ENCODE results near the gene PCP4L1. TPM values are rescaled to one million over a fixed set of nuclear protein-coding genes. Genes with fewer than 3 reads are reported as not detected.

The PCP4L1 gene
- total RNA-seq, 1 donor from 2014 or later, result 0.35 TPM

- TF ChIP-seq, protein P1, sequence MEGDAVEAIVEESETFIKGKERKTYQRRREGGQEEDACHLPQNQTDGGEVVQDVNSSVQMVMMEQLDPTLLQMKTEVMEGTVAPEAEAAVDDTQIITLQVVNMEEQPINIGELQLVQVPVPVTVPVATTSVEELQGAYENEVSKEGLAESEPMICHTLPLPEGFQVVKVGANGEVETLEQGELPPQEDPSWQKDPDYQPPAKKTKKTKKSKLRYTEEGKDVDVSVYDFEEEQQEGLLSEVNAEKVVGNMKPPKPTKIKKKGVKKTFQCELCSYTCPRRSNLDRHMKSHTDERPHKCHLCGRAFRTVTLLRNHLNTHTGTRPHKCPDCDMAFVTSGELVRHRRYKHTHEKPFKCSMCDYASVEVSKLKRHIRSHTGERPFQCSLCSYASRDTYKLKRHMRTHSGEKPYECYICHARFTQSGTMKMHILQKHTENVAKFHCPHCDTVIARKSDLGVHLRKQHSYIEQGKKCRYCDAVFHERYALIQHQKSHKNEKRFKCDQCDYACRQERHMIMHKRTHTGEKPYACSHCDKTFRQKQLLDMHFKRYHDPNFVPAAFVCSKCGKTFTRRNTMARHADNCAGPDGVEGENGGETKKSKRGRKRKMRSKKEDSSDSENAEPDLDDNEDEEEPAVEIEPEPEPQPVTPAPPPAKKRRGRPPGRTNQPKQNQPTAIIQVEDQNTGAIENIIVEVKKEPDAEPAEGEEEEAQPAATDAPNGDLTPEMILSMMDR (IDR thresholded peaks at IDR 0.05), result no peak
- Mint-ChIP-seq H3K36me3 (ENCODE audit: low read depth) (peaks cover 27% of the 10 kb centered on the region), H3K27me3 (ENCODE audit: low read depth) (no peaks in the 10 kb centered on the region), H3K4me1 (ENCODE audit: low read depth) (peaks cover 7% of the 10 kb centered on the region), H3K9me3 (ENCODE audit: low read depth) (no peaks in the 10 kb centered on the region), H3K27ac (ENCODE audit: unreplicated experiment) (no peak overlapping the region), H3K4me3 (ENCODE audit: unreplicated experiment) (no peak overlapping the region)
- no peak for DNase-seq (ENCODE audit: low spot score)
Observed at GRCh38 chr1:161330346-161330745, 71.8 kb downstream of the PCP4L1 start.

DNA sequence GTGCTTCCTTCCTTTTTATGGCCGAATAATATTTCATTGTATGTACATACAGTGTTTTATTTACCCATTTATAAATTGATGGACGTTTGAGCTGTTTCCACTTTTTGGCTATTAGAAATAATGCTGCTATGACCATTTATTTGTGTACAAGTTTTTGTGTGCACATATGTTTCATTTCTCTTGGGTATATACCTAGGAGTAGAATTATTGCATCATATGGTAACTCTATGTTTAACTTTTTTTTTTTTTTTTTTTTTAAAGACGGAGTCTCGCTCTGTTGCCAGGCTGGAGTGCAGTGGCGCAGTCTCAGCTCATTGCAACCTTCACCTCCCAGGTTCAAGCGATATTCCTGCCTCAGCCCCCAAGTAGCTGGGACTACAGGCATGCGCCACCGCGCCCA lies 74.6 kb downstream of the PCP4L1 start:
- TF ChIP-seq, protein P1 (IDR thresholded peaks at IDR 0.05), result no peak
- no peak overlapping the region for H3K27ac Mint-ChIP-seq (ENCODE audit: unreplicated experiment)
- H3K4me1 Mint-ChIP-seq (ENCODE audit: low read depth), result peaks cover 30% of the 10 kb centered on the region
- H3K36me3 Mint-ChIP-seq (ENCODE audit: low read depth), result peaks cover 24% of the 10 kb centered on the region
- H3K27me3 Mint-ChIP-seq (ENCODE audit: low read depth), result no peaks in the 10 kb centered on the region
- no peaks in the 10 kb centered on the region for H3K9me3 Mint-ChIP-seq (ENCODE audit: low read depth)
- H3K4me3 Mint-ChIP-seq (ENCODE audit: unreplicated experiment), result no peak overlapping the region
- DNase-seq (ENCODE audit: low spot score), result no peak

Small RNA genes lying within 50 kb of the gene (microRNA-seq; reads per million reads assigned to microRNA genes)
- not detected for gene MIR5187 (ENCODE audit: borderline number of aligned reads)

Other genes starting within 250 kb of the PCP4L1 start
- 0.54 to 0.90 TPM (median 0.68 TPM) in 3 replicates for gene F11R, start 237.6 kb upstream of the PCP4L1 start, total RNA-seq
- 0.70 TPM in 1 of 3 replicates, not detected in the others for gene TSTD1, start 219.8 kb upstream of the PCP4L1 start, total RNA-seq
- 34.3 to 44.6 TPM (median 35.3 TPM) in 3 replicates for gene USF1, start 212.8 kb upstream of the PCP4L1 start, total RNA-seq
- gene ARHGAP30, start 188.9 kb upstream of the PCP4L1 start, total RNA-seq, result not detected in 3 replicates
- 0.12 to 0.26 TPM (median 0.12 TPM) in 3 replicates for gene NECTIN4, start 169.2 kb upstream of the PCP4L1 start, total RNA-seq
- gene KLHDC9, start 160.4 kb upstream of the PCP4L1 start, total RNA-seq, result 1.1 to 4.4 TPM (median 1.6 TPM) in 3 replicates
- gene PFDN2, start 140.7 kb upstream of the PCP4L1 start, total RNA-seq, result 53.7 to 58.7 TPM (median 57.9 TPM) in 3 replicates
- 25.3 to 33.1 TPM (median 27.6 TPM) in 3 replicates for gene NIT1, start 140.6 kb upstream of the PCP4L1 start, total RNA-seq
- gene DEDD, start 126.1 kb upstream of the PCP4L1 start, total RNA-seq, result 34.7 to 38.3 TPM (median 36.7 TPM) in 3 replicates
- 84.2 to 95.6 TPM (median 89.4 TPM) in 3 replicates for gene UFC1, start 104.8 kb upstream of the PCP4L1 start, total RNA-seq
- 15.7 to 24.8 TPM (median 16.0 TPM) in 3 replicates for gene USP21, start 99.2 kb upstream of the PCP4L1 start, total RNA-seq
- gene PPOX, start 92.3 kb upstream of the PCP4L1 start, total RNA-seq, result 21.6 to 38.8 TPM (median 25.6 TPM) in 3 replicates
- 22.4 to 23.7 TPM (median 23.0 TPM) in 3 replicates for gene B4GALT3, start 81.2 kb upstream of the PCP4L1 start, total RNA-seq
- gene ADAMTS4, start 59.7 kb upstream of the PCP4L1 start, total RNA-seq, result 1.5 to 2.8 TPM (median 2.2 TPM) in 3 replicates
- 50.6 to 59.2 TPM (median 55.2 TPM) in 3 replicates for gene NDUFS2, start 56.4 kb upstream of the PCP4L1 start, total RNA-seq
- not detected in 3 replicates for gene FCER1G, start 43.5 kb upstream of the PCP4L1 start, total RNA-seq
- not detected in 3 replicates for gene APOA2, start 35.1 kb upstream of the PCP4L1 start, total RNA-seq
- 9.4 to 15.8 TPM (median 10.0 TPM) in 3 replicates for gene TOMM40L, start 32.7 kb upstream of the PCP4L1 start, total RNA-seq
- gene NR1I3, start 20.5 kb upstream of the PCP4L1 start, total RNA-seq, result not detected in 3 replicates
- 0.31 to 0.45 TPM (median 0.41 TPM) in 3 replicates for gene MPZ, start 51.2 kb downstream of the PCP4L1 start, total RNA-seq
- gene SDHC, start 55.6 kb downstream of the PCP4L1 start, total RNA-seq, result 128 to 144 TPM (median 131 TPM) in 3 replicates
- not detected in 3 replicates for gene CFAP126, start 109.1 kb downstream of the PCP4L1 start, total RNA-seq
- not detected in 3 replicates for gene FCGR2A, start 246.7 kb downstream of the PCP4L1 start, total RNA-seq